Lower leg skin (tissue), 3 donors: ENCODE data around the gene HS3ST4.

Source experiments
- POLR2A ChIP-seq, 2 donors: fragments of 450-650 bp; IDR thresholded peaks; one replicate each; pipeline ENCODE4 v1.6.1; 2016 to 2017; ENCODE audit warnings: antibody characterized with exemption in 2 of 2, mild to moderate bottlenecking in 1 of 2, moderate library complexity in 1 of 2
- TF ChIP-seq, protein P1 (sequence below), 3 donors: fragments of 450-650 bp; IDR thresholded peaks; one replicate each; pipeline ENCODE4 v1.5.1; 2016; ENCODE audit warnings: antibody characterized with exemption in 3 of 3, mild to moderate bottlenecking in 3 of 3, moderate library complexity in 2 of 3

GRCh38 chr16:26005336-26005735, 313.6 kb downstream of the HS3ST4 start:
- TF ChIP-seq POLR2A (IDR thresholded peaks at IDR 0.05) = no peak
- TF ChIP-seq, protein P1, sequence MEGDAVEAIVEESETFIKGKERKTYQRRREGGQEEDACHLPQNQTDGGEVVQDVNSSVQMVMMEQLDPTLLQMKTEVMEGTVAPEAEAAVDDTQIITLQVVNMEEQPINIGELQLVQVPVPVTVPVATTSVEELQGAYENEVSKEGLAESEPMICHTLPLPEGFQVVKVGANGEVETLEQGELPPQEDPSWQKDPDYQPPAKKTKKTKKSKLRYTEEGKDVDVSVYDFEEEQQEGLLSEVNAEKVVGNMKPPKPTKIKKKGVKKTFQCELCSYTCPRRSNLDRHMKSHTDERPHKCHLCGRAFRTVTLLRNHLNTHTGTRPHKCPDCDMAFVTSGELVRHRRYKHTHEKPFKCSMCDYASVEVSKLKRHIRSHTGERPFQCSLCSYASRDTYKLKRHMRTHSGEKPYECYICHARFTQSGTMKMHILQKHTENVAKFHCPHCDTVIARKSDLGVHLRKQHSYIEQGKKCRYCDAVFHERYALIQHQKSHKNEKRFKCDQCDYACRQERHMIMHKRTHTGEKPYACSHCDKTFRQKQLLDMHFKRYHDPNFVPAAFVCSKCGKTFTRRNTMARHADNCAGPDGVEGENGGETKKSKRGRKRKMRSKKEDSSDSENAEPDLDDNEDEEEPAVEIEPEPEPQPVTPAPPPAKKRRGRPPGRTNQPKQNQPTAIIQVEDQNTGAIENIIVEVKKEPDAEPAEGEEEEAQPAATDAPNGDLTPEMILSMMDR (IDR thresholded peaks at IDR 0.05) = no peak
